Measurements from ENCODE around the gene SLC41A2. TPM values are rescaled to one million over a fixed set of nuclear protein-coding genes. Genes with fewer than 3 reads are reported as not detected.

The SLC41A2 gene
- total and polyA plus RNA-seq, 4 donors = 7.7 to 235 (median 25.2) TPM

- 96% methylated on average over 2 of the region's 2 CpGs for WGBS
- no peak for TF ChIP-seq RAD21 (IDR thresholded peaks at IDR 0.05)
- TF ChIP-seq GABPA (IDR thresholded peaks at IDR 0.05 in 1 of 2, conservative IDR thresholded peaks at IDR 0.05 in 1 of 2) = no peak
- TF ChIP-seq TAF1 (conservative IDR thresholded peaks at IDR 0.05) = no peak
- TF ChIP-seq YY1 (IDR thresholded peaks at IDR 0.05) = no peak
- no peak overlapping the region for H3K27ac ChIP-seq (ENCODE audit: low read depth in 1 of 2, low read length in 2 of 2)
- H3K4me3 ChIP-seq (ENCODE audit: low read depth in 1 of 3, low read length in 3 of 3) = no peak overlapping the region
- H3K9ac ChIP-seq (ENCODE audit: low read depth in 1 of 2, low read length in 2 of 2) = no peak overlapping the region
- H3K36me3 ChIP-seq (ENCODE audit: control insufficient read depth in 4 of 4, insufficient read depth in 3 of 4, low read depth in 1 of 4, low read length in 3 of 4) = peaks cover 0 to 10% (median 1%) of the 10 kb centered on the region in 4 donors
- peaks cover 0 to 6% (median 0%) of the 10 kb centered on the region in 4 donors for H3K4me1 ChIP-seq (ENCODE audit: control insufficient read depth in 4 of 4, insufficient read depth in 4 of 4, low read length in 3 of 4)
- no peak for DNase-seq (ENCODE audit: low spot score)
- no peaks in the 10 kb centered on the region for H3K9me3 ChIP-seq (ENCODE audit: control insufficient read depth in 4 of 4, low read length in 3 of 4)
- no peaks in the 10 kb centered on the region for H3K27me3 ChIP-seq (ENCODE audit: control insufficient read depth in 4 of 4, insufficient read depth in 4 of 4, low read length in 3 of 4)
These were observed 48.3 kb downstream of the SLC41A2 start for GRCh38 chr12:104909761-104910160.

Other genes with a start within 250 kb of the SLC41A2 start
- 1 to 10 TPM; 2.1 to 3.6 TPM for gene NOPCHAP1, start 28.0 kb upstream of the SLC41A2 start, total RNA-seq
- gene NOPCHAP1, start 28.0 kb upstream of the SLC41A2 start, polyA plus RNA-seq = 10 to 100 TPM in 1 of 2 donors, 1 to 10 TPM in 1; 3.4 to 18.6 TPM
- under 1 TPM; 0.19 to 0.25 TPM for gene ALDH1L2, start 126.2 kb upstream of the SLC41A2 start, total RNA-seq
- under 1 TPM; 0.03 to 0.10 TPM for gene ALDH1L2, start 126.2 kb upstream of the SLC41A2 start, polyA plus RNA-seq
- 10 to 100 TPM; 37.6 to 59.1 TPM for gene WASHC4, start 149.4 kb upstream of the SLC41A2 start, total RNA-seq
- gene WASHC4, start 149.4 kb upstream of the SLC41A2 start, polyA plus RNA-seq = 10 to 100 TPM; 11.5 to 27.7 TPM